ENCODE measurements around the gene PATJ.

DNA sequence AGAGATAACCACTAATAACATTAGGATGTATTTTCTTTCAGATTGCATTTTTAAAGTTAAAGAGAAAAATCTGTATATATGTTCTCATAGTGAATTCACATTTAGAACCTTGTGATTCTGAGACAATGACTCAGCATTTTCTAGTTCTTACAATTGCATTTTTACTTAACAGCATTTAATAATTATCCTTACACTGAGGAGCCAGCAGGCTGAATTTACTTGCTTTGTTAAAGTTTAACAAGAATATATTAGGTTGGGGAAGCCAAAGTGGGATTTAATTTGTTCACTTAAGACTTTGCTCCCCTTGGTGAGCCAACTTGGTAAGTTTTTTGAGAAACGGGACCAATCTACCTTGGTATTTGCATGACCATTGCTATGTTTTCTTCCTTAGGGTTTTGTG, 4.5 kb downstream of the PATJ start:
- TF ChIP-seq, protein P1, sequence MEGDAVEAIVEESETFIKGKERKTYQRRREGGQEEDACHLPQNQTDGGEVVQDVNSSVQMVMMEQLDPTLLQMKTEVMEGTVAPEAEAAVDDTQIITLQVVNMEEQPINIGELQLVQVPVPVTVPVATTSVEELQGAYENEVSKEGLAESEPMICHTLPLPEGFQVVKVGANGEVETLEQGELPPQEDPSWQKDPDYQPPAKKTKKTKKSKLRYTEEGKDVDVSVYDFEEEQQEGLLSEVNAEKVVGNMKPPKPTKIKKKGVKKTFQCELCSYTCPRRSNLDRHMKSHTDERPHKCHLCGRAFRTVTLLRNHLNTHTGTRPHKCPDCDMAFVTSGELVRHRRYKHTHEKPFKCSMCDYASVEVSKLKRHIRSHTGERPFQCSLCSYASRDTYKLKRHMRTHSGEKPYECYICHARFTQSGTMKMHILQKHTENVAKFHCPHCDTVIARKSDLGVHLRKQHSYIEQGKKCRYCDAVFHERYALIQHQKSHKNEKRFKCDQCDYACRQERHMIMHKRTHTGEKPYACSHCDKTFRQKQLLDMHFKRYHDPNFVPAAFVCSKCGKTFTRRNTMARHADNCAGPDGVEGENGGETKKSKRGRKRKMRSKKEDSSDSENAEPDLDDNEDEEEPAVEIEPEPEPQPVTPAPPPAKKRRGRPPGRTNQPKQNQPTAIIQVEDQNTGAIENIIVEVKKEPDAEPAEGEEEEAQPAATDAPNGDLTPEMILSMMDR (IDR thresholded peaks at IDR 0.05): no peak
- no peak for TF ChIP-seq POLR2A (IDR thresholded peaks at IDR 0.05)

Data from testis (tissue), 2 donors.